ENCODE data around the gene BRD4.

Gene BRD4

DNA sequence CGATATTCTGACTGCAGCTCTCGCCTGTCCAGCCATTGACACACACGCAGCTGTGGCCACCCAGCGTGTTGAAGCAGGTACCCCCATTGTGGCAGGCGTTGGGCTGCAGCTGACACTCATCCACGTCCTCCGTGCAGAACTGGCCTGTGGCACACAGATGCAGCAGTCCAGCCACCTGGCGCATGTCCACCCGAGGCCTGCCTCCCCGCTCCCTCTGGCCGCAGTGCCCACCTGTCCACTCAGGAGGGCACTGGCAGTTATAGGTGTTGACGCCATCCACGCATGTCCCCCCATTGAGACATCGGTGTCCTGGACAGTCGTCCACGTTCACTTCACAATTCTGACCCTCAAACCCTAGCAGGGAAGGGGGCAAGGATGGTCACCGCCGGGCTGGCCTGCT lies 140.8 kb downstream of the BRD4 start:
- DNase-seq (ENCODE audit: low read depth) = no peak
- no peak overlapping the region for H3K4me3 ChIP-seq (ENCODE audit: low read length)
- TF ChIP-seq, protein P1, sequence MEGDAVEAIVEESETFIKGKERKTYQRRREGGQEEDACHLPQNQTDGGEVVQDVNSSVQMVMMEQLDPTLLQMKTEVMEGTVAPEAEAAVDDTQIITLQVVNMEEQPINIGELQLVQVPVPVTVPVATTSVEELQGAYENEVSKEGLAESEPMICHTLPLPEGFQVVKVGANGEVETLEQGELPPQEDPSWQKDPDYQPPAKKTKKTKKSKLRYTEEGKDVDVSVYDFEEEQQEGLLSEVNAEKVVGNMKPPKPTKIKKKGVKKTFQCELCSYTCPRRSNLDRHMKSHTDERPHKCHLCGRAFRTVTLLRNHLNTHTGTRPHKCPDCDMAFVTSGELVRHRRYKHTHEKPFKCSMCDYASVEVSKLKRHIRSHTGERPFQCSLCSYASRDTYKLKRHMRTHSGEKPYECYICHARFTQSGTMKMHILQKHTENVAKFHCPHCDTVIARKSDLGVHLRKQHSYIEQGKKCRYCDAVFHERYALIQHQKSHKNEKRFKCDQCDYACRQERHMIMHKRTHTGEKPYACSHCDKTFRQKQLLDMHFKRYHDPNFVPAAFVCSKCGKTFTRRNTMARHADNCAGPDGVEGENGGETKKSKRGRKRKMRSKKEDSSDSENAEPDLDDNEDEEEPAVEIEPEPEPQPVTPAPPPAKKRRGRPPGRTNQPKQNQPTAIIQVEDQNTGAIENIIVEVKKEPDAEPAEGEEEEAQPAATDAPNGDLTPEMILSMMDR (IDR thresholded peaks at IDR 0.05; ENCODE audit: insufficient read depth, low read depth, low read length, missing control alignments) = no peak

DNA sequence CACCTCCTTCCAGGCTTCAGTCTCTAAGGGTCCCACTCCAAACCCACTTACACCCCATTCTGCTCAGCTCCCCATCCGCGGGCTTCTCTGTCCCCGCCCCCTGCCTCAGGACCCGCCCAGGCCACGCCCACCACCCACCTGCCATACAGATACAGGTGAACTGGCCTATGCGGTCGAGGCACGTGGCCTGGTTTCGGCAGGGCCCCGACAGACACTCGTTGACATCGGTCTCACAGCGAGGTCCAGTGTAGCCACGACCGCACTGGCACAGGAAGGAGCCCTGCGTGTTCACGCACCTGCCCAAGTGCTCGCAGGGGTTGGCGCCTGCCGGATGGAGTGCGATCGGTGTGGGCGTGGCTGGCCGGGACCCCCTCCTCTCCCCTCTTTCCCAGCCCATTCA lies 143.5 kb downstream of the BRD4 start:
- H3K4me3 ChIP-seq (ENCODE audit: low read length) = no peak overlapping the region
- DNase-seq (ENCODE audit: low read depth) = no peak
- TF ChIP-seq, protein P1 (IDR thresholded peaks at IDR 0.05; ENCODE audit: insufficient read depth, low read depth, low read length, missing control alignments) = no peak

DNA sequence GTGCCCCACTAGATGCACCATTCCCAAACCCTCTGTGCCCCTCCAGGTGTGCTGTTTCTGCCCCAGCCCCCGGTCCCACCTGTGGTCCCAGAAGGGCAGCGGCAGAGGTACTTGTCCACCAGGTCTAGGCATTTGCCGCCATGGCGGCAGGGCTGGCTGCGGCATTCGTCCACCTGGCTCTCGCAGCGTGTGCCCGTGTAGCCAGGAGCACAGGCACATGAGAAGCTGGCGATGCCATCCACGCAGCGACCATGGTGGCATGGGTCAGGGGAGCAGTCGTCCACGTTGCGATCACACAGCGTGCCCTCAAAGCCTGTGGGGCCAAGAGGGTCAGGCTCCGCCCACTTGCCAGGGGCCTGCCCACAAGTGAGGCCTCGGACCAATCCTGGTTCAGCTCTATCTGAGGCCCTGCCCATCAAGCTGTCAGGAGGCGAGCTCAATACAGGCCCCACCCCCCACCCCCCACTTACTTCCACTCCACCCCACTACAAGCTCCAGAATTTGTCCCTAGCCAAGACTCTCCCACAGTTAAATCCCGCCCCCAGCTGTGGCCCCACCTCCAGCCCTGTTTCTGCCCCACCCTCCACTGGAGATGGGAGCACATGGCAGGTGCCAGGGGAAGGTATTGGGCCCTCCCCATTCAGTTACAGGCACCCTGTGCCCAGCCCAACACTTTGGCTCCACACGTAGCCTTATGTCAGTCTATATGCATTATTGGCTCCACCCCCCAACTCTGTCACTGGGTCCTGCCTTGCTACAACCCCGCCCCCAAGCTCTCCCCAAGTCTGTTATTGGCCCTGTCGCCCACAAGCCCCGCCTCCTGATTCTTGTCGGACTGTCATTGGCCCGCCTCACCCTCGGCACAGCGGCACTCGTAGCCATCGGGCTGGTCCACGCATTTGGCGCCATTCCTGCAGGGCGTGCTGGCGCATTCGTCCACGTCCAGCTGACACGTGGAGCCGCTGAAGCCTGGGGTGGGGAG lies 145.0 kb downstream of the BRD4 start:
- no peak overlapping the region for H3K4me3 ChIP-seq (ENCODE audit: low read length)
- TF ChIP-seq, protein P1 (IDR thresholded peaks at IDR 0.05; ENCODE audit: insufficient read depth, low read depth, low read length, missing control alignments) = no peak

More for the DNA sequence above, 145.0 kb downstream of the BRD4 start:
- DNase-seq (ENCODE audit: low read depth) = peak; percentile 52

All from epithelial cell of esophagus (primary cell).